GM21447 (cell line): ENCODE results near the gene SEC14L3.
A peak's percentile ranks its signal among the peaks of the same experiment; 100 is the strongest.

ENCODE experiments used
- ATAC-seq: cut with Tn5 transposase; IDR thresholded peaks from one replicate; pipeline ENCODE4 v1.9.1; 2021; ENCODE audit not compliant: unreplicated experiment

The SEC14L3 gene

DNA sequence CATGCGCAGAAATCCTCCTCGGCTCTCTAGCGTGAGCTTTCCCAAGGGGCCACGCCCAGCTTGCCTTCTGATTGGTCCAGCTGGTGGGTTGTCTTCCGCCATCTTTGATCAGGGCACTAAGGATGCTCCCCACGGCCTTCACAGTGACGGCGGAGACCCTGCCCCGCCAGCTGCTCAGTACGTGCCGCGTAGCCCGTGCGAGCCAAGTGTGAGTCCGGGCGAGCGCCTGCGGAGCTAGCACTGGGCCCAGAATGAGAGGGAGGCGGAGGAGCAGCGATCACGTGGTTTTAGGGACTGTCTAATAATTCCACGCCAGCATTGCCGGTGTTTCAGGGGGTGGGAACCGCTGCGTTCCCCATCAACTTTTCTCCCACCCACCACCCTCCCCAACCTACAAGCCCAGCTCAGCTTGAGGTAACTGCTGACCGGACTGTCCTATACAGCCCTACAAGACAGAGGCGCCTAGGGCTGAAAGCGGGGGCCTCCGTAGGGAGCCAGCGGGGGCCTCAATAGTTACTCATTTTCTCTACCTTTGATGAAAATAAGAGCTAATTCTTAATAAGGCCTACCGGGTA is 47.8 kb downstream of the SEC14L3 start:
- ATAC-seq, result peak; percentile 67

DNA sequence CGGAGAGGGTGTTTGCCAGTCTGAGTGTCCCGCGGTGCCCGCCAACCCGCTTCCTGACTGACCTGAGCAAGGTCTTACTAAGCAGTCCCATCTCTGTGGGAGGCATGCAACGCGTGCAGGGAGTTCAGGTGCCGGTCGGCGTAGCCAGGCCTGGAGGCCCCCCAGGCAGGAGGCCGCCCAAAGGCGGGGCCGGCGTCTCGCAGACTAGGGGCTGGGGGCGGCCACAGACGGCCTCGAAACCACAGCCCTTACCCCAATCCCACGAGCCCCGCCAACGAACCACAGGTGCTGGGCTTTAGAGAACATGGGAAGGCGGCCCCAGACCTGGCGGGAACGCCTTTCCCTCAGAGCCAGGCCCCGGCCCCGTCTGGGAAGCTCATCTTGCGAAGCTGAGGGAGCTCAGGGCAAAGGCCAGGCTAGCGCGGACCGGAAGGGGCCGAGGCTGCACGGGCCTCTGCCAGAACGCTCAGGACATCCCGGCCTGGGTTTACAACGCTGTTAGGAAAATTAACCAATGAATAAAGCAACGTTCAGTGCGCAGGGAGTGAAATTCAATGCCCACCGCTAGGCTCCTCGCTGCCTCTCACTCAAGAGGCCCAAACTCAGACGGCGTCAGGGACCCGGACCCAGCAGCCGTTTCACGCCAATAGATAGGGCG is 48.4 kb downstream of the SEC14L3 start:
- ATAC-seq, result peak; percentile 31

DNA sequence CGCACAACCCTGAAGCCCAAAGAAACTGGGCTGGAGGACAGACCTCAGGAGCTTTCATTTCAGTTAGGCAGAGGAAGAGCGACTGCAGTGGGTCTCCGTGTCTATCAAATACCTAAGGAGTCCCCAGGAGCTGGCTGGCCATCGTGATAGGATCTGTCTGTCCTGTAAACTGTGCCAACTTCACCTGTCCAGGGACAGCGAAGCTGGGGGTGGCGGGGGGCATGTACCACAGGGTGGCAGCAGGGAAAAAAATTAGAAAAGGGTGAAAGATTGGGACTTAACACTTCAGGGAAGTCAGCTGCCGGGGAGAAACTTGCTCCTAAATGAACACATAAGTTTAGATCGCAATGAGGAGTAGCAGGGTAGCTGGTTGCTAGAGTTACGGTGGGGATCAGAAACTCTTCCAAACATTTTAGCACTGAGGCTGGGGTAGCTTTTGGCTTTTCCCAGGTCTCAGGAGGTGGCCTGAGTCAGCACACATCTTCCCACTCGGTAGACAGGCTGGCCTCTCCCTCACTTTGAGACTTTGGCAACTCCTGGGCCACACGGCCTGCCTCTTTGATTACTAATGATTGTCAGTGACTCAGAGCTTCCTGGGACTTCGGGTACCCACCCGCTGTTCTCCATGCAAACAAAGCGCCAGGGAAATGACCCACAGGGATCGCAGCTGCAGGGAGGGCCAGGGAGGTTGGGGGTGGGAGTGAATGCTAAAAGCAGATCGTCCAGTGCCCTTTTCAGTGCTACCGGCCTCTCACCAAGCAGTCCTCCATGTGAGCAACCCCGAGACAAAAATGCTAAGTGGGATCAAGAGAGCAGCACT is 49.1 kb downstream of the SEC14L3 start:
- no peak for ATAC-seq

DNA sequence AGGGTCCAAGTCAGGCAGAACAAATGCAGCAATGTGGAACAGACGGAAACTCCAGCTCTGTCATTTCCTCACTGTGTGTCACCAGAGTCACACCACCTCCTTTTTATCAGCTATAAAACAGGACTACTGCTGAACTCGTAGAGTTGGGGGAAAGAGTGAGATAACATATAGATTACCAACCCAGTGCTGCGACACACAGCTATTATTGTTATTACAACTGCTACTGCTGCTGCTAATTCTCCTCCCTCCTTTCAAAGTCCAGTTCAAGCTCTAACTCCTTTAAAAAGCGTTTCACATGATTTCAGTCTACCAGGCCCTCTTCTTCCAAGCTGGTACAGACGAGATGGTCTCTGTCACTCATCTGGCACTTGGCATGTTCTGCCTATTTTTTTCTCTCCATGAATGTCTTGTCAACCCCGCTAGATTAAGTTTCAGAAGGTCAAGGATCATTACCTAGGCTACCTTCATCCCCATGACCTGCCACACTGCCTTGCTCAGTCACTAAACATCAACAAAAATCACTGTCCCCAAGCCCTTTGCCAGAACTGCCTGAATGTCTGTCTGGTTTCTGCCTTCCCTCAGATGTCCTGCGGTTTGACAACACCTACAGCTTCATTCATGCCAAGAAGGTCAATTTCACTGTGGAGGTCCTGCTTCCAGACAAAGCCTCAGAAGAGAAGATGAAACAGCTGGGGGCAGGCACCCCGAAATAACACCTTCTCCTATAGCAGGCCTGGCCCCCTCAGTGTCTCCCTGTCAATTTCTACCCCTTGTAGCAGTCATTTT is 49.9 kb downstream of the SEC14L3 start:
- ATAC-seq, result no peak

DNA sequence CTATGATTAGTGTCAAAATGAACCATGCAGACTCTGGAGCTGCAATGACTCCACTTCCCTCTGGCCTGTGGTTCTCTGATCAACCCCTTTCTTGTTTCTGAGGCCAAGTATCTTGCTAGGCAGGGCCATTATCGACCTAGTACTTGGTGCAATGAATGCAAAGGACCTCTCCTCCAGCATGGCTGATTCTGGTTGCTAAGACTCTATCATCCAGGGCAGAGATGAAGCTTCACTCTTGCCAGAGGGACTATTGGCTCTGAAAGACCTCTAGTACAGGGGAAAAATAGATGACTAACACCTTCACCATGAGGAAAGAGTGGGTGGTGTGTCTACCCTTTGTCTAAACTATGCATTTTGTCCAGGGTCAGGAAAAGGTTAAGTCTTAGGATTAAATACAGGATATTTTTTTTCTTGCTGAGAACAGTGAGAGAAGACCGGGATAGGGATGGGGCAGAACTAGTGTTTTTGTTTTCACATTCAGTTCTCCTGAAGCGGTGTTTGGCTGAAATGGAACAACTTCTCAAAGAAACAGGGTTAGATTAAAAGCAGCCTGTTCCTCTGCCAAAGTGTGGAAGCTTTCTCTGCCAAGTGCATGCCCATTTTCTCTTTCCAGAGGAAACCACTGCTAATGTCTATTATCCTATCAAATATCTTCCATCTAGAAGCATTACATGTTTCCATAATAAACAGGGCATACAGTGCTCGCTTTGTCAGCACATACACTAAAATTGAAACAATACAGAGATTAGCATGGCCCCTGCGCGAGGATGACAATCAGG is 51.3 kb downstream of the SEC14L3 start:
- ATAC-seq, result no peak

DNA sequence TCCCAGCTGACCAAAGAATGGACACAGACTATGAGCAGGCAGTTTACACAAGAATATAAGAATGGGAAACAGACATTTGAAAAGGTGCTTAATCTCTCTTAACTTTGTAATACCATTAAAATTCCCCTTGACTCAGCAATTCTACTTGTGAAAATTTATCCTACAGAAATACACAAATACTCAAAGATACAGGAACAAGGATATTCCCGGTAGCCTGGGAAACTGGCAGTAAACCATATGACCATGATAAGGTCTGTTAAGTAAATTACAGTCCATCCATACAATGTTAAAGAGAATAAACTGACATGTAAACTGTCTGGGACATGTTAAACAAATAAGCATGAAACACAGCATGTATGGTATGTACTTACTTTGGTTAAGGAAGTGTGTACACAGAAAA is 55.0 kb downstream of the SEC14L3 start:
- ATAC-seq, result no peak

DNA sequence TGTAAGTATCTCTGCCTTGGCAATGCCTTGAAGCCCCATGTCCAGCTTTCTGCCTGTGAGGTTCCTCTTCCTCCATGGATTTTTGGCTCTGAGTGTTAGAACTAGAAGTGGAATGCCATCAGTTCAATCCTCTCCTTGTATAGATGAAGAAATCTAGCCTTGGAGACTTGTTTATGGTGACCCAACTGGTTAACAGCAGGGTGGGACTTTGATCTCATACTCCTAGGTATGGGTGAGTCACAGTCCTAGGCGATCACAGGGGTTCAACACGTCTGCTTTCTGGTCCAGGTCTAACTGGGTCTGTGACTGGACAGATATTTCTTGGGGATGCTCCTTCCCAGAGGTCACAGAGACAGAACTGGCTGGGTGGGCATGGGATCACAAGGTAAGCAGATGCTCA is 55.4 kb downstream of the SEC14L3 start:
- no peak for ATAC-seq

DNA sequence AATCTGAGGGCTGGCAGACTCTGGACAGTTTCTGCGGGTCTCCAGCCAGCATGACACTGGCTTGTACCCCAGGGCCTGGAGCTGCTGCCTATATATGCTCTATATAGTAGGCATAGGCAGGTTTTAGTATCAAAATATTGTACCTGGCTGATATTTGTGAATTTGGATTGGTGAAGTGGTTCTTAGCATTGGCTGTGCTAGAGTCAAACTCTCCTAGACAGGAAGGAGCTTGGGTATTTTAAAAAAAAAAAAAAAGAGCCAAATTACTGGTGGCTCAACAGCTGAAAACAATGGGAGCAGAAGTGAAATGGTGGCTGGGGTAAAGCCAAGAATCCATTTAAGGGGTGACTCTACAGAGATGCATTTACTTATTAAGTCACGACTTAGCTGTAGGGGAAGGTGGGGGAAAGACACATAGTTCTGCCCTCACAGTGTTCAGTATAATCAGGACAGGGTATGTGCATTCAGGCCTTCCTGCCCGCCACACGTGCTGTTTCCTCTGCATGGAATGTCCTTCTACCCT is 57.2 kb downstream of the SEC14L3 start:
- ATAC-seq, result no peak

DNA sequence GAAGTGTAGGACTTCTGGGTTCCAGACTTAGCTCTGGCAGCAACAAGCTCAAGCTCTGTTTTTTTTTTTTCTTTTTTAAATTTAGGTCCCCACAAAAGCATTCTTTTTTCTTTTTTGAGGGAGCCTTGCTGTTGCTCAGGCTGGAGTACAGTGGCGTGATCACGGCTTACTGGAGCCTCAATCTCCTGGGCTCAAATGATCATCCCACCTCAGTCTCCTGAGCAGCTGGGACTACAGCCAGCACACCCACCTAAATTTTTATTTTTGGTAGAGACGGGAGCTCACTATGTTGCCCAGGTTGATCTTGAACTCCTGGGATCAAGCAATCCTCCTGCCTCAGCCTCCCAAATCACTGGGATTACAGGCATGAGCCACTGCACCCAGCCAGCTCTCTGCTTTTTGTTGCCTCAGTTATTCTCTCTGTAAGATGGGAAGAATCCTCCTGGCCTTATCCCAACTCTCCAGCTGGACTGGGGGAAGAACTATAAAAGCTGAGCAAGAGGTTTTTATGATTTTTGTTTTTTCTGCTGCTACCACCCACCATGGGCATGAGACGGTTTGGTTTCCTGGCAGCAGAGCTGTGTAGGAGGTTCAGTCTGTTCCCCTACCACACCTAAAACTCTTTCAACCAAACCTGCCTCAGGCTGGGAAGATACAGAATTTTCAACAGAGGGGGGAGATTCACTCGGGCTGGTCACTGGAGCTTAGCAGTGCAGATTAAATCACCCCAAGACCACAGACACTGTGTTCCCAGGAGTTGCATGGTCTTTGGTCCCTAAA is 57.9 kb downstream of the SEC14L3 start:
- ATAC-seq, result no peak

DNA sequence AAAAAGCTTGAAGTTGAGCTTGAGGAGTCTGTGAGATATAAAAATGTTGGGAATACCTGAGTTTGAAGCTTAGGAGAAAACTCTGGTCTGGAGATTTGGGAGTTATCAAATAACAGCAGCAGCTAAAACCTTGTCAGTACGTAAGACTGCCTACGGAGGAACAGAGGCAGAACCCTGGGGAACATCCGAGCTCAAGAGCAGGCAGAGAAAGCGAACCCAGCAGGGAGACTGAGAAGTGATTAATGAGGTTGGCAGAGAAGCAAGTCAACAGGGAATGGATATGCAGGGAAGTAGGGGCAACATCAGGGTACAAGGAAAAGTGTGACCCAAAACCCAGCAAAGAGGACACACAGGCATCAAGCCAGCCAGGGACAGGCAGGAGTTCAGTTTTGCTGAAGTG is 58.8 kb downstream of the SEC14L3 start:
- ATAC-seq, result no peak

DNA sequence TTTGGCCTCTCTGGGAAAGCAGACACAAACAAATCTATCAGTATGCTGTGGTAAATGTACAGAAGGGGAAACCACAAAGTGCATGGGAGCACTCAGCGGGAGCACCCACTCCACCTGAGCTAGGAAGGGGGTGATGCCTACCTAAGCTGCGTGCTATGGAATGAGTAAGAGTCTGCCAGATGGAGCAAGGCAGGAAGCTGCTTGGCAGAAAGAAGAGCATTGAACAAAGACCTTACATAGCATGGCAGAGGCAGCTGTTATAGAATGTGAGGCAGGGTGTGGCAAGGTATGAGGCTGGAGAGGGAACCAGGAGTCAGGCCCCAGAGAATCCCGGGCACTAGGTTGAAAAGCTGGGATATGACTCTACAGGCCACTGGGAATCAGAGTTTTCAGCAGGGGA is 60.0 kb downstream of the SEC14L3 start:
- no peak for ATAC-seq
